GM12878 (cell line): ENCODE results near the gene HERC2.

Experiments used
- CREM ChIP-seq: IDR thresholded peaks from 2 replicates; pipeline ENCODE4 v1.6.1; 2014; ENCODE audit warnings: antibody characterized with exemption, low read depth
- ELK1 ChIP-seq: IDR thresholded peaks from 2 replicates; pipeline ENCODE4 v1.6.1; 2012; ENCODE audit warnings: low read depth, low read length, improper control_type of control experiment
- EP300 ChIP-seq, 2 experiments: fragments of 150-350 bp in 1 of 2; IDR thresholded peaks; 2 replicates each; pipeline ENCODE4 v1.6.1; 2011 to 2012; ENCODE audit warnings: low read depth in 2 of 2, low read length in 2 of 2, borderline replicate concordance in 1 of 2, improper control_type of control experiment in 1 of 2, inconsistent platforms in 1 of 2; ENCODE audit not compliant: control insufficient read depth in 1 of 2
- EZH2 ChIP-seq: IDR thresholded peaks from 2 replicates; pipeline ENCODE4 v1.6.1; 2012; ENCODE audit warnings: low read depth, mild to moderate bottlenecking, control low read depth, inconsistent platforms, low read length, borderline replicate concordance; ENCODE audit not compliant: control insufficient read depth
- POLR2A ChIP-seq: IDR thresholded peaks from 2 replicates; pipeline ENCODE4 v1.6.1; 2011; ENCODE audit warnings: low read depth, mild to moderate bottlenecking, low read length
- ZNF274 ChIP-seq: IDR thresholded peaks from one replicate; pipeline ENCODE4 v1.8.0; 2011; ENCODE audit not compliant: insufficient read length, insufficient read depth

DNA sequence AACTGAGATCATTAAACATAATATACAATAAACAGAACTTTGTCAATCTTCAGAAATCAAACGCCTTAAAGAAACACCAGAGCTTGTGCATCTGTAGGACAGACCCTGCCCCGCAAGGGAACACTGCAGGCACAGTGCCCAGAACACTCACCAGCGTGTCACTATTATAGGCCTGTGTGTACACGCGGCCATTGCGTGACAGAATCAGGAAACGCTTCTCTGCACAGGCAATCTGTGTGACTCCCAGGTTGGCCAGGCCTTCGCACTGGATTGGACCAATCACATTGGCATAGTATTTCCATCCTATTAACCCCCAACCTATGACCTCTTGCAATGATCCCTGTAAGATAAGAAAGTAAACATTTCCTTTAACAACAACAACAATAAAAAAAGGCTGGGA is 52.9 kb downstream of the HERC2 start:
- no peak for TF ChIP-seq CREM
- no peak for TF ChIP-seq POLR2A
- TF ChIP-seq ELK1, result no peak
- TF ChIP-seq EZH2, result no peak
- TF ChIP-seq EP300 (IDR thresholded peaks at IDR 0.05; ENCODE audit: borderline replicate concordance in 1 of 2, control insufficient read depth in 1 of 2, low read depth in 2 of 2, low read length in 2 of 2), result no peak
- no peak for TF ChIP-seq ZNF274
